HG03575 (cell line): ENCODE data around the gene STAB2.

Experiments used
- ATAC-seq: cut with Tn5 transposase; IDR thresholded peaks from one replicate; pipeline ENCODE4 v1.9.1; 2021; ENCODE audit not compliant: unreplicated experiment, insufficient number of reproducible peaks, low FRiP score; ENCODE audit errors: extremely low read depth

Gene STAB2

DNA sequence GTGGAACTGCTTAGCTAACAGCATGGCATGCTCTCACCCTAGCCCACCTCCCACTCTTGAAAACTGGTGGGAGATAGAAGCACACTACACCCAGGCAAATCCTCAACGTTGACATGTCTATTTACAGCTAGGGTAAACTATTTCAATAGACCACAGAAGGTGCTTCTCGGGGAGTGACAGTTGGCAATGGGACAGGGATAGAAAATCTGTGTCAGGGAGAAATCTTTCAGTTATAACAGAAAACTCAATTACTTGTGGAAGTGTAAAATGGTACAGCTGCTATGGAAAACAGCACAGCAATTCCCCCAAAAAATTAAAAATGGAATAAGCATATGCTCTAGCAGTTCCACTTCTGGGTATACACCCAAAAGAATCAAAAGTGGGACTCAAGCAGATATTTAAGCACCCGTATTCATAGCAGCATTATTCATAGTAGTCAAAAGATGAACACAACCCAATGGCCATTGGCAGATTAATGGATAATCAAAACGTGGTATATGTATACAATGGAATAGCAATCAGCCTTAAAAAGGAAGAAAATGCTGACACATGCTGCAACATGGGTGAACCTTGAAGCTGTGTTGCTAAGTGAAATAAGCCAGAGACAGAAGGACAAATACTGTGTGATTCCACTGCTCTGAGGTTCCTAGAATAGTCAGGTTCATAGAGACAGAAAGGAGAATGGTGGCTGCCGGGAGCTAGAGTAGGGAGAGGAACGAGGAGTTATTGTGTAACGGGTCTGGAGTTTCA is 92.5 kb downstream of the STAB2 start:
- ATAC-seq: no peak

DNA sequence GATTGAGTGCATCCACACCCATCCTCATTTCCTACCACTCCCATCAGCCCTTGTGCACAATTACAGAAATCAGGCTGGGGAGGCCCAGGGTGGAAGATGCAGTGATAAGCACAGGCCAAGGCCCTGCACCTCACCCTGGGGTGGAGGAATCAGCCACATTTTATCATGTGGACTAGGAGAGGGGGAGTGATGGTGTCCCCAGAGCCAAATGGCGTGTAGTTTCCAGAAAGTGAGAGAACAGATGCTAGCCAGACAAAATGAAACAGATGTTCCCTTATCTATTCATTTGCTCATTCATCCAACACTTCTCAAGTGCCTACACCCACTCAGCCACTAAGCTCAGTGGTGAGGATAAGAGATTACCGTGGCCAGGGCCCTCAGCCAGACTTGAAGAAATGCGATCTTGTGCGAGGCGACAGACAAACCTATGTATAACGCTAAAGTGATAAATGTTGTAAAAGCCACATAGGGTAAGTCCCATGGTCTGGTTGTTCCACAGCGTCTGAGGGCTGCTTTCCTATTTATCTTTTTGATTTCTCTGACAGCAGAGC is 93.6 kb downstream of the STAB2 start:
- ATAC-seq: no peak

DNA sequence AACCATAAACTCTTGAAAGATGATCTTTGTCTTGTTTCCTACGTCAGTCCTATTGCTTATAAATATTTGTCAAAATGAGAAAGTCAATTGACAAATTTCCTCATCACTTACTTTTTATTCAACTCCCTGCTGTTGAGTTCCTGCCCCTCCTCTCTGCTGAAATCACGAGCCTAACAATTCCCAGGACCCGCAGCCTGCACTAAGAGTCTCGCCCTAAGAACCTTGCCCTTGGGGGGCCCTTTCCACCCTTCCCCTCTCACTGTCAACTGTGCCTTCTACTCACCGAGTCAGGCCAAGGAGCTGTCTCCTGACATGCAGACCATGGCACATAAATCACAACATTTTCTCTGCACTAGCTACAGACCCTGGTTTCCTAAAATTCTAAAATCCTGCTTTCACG is 99.0 kb downstream of the STAB2 start:
- no peak for ATAC-seq

DNA sequence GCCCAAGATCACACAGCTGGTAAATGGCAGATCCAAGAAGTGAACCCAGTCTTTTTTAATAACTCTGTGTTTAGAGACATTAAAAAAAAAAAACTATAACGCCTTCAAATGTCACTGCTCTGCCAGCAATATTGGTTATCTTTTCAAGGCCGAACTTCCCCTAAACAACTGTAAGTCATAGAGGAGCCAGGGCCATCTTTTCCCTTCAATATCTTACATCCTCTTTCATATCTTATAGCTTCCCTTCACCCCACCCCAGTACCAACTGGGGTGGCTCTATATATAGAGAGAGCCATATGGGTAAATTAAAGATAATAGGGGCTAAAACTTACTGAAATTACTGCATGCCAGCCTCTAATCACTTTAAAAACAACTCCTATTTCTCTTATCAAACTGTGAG is 100.2 kb downstream of the STAB2 start:
- no peak for ATAC-seq

DNA sequence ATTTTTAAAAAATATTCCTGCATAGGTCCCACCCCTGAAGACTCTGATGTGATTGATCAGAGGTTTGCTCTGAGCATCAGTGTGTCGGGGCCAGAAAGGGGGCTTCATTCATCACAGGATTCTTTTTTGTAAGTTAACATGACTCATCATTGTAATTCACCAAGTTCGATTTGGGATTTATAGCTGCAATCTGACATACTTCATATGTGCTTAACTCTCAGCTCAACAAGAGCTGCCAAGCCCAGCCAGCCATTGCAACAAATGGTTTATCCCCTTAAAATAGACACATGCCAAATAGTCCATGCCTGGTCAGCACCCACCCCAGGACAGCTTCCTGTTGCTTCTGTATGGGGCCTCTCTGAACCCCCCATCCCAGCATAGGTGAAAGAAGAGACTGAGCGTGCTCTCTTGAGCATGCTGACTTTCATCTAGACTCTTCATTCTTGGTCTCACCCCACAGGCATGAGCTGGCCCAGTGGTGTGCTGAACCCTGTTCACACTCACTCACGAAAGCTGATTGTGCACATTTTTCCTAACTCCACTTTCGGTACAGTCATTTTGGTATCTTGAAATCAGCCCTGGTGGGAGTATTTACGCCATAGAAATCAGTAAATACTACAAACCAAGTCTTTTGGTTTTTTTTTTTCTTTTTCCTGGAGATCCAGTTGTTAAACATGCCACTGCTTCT is 101.4 kb downstream of the STAB2 start:
- no peak for ATAC-seq

DNA sequence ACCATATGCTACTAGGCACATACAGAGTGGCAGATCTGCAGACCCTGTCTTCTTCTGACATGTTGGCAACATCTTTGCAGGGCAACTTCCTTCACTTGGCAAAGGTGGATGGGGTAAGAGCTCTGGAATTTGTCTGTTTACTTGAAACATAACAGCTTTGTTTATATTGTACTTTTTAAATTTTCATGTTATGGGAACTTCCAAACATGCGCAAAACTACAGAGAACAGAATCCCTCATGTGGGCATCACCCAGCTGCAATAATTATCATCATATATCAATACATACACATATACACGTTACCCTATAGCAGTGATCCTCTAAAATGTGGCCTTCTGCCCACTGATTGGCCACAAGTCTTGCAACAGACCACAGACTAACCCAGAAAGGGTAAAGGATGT is 103.4 kb downstream of the STAB2 start:
- ATAC-seq: no peak

DNA sequence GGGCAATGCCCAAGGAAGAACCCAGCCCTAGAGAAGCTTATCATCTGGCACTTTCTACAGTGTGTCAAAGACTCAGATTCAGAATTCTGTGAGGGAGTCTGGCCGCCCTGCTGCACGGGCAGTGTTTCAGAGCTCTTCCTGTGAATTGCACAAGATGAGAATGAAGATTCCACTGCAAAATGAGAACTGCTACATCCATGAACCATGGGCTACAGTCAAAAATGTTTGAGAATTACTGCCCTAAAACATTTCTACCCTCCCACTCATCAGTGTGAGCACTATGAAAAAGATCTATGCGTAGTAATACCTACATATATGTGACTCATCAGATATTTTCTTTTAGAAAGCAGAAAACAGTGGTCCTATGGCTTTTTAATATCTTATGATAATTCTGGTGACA is 104.0 kb downstream of the STAB2 start:
- no peak for ATAC-seq

DNA sequence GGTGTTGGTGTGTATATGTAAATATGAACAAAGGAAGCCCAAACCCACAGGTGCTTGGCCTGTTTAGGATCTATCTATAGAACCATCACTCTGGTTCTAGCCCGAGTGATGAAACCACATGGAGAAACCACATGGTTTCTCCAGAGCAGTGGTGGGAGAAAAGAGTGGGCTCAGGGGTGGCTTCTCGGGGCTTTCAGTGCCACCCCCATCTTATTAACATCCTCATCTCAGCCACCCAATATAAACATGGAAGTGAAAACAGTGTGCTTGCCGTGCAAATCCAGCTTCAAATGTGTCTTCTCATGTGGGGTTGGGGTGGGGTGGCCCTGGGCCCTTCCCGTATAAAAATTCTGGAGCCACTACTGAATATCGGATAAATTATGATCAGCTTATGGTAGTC is 109.0 kb downstream of the STAB2 start:
- ATAC-seq: no peak

DNA sequence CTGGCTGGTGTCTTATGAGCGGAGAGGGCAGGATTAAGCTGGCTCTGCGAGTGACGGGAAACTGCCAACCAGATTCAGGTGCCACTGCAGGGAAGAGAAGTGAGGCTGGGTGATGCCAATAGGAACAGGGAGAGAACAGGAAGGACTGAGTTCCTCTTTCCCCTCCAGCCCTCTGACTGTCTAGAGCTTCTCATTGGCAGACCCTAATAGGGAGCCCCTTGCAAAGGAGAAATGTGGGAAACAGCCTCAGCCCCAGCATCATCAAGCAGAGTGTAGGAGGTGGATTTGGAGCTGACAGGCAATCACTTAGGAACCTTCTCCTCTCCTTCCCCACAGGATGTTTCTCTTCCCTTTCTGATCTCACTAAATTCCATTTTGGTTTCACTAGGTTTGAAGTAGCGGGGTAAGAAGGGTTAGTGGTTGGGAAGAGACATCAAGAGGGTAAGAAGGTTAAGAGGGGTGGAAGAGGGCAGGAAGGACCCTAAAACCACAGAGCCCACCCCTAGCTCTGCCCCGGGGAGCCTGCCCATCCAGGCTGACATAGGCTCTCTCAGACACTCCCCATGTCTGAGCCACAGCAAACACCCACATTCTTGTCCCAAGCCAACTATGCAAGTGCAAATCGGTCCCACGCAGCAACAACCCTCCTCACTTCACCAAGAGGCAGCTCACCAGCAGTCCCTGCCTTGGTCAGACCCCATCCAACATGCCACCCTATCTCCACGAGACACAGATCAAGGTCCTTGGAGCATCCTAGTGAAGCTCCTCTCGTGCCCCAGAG is 111.1 kb downstream of the STAB2 start:
- no peak for ATAC-seq

DNA sequence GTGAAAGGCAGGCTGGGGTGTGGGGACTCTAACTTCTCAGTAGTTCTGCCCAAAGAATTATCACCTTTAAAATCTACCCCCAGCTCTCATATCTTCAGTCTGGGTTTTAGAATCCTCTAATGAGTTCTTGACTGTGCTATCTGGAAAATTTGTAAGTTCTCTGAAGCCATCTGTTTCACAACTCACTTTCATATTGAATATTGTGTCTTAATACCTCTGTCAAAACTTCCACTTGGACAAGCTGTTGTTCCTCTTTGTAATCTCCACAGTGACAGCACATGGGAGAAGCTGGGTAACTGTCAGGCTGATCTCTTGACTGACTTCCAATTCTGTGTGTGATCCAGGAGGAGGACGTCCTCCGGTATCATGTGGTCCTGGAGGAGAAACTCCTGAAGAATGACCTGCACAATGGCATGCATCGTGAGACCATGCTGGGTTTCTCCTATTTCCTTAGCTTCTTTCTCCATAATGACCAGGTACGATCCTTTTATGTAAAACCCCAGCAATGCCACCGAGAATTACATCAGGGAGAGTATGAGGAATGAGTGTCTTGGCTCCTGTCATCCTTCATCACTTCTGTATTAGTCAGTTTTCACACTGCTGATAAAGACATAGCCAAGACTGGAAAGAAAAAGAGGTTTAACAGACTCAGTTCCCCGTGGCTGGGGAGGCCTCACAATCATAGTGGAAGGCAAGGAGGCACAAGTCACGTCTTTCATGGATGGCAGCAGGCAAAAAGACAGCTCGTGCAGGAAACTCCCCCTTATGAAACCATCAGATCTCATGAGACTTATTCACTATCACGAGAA is 111.9 kb downstream of the STAB2 start:
- ATAC-seq: no peak

DNA sequence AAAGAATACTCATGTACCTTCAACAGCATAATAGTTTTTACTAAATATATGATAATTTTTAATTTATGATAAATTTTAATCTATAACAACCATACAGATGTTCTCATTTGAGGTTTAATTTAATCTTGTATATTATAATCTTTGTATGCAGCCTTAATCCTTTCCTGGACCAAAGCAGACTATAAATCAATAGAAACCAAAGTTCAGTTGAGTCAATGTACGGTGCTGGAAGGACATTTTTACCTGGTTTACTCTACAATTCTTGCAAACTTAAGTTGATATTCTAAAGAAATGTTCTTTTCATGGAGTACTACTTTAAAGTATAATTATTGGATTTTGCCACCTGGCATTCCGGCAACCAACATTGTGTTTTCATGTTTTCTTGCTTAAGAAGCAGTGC is 118.0 kb downstream of the STAB2 start:
- no peak for ATAC-seq

DNA sequence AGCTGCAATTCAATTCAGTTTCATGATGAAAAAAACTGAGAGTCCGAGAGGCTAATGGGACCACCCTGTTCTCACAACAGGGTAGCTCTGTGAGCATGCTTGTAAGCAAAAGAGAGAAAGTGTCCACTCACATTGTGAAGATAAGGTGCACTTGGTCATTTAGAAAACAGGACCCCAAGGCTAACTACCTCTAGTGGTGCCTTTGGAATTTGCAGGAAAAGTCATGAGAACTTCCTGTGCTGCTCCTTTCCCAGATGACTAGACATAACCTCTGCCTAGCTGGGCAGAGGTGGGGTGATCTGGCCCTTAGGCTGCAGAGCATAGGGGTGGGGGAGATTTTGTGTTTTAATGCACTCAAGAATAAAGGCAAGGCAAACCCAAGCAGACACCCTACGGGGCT is 118.9 kb downstream of the STAB2 start:
- no peak for ATAC-seq

DNA sequence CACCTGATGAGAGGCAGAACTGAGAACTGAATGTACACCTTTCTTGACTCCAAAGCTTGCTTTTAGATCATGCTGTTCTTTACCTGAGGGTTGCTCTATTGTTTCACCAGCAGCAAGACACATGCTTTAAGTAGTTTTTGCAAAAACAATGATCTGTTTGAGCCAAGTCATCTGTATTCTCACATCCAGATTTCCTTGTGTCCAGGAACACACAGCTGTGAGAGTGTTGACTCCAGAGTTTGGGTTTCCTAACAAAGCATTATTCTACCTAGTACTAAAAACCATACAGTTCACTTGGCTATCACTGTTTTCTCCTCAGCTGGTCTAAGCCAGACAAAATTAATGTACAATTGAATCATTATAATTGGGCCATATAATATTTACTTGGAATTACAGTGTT is 120.4 kb downstream of the STAB2 start:
- no peak for ATAC-seq

DNA sequence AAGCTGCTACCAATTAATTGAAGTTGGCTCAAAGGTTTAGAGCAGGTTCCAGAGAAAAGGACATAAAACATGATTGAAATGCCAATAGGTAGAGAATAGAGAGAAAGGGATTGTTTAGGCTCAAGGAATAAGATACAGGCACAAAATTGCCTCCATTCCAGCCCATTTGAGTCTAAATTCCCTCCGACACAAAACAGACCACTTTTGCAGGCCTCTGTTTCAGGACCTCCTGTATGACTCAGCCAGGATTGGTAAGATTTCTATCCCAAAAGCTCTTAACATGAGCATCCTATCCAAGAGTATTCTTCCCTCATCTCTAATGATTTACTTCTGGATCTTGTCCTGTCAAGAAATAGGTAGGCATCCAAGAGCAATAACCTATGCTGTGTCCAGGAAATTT is 123.5 kb downstream of the STAB2 start:
- ATAC-seq: no peak

DNA sequence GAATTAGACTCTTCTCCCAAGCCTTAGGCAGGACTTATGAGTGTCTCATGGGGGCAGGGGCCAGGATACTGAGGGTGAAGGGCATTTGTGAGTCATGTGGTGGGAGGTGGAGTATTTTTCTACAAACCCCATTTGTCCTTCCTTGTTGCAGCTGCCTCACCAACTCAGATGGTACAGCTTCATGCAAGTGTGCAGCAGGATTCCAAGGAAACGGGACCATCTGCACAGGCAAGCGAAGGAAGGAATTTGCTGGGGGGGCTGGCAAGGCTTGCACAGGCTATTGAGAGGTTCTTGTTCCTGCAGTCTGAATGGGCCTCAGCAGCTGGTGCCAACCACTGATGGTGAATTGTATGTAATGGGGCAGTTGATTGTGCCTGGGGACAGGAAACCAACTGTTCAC is 125.1 kb downstream of the STAB2 start:
- no peak for ATAC-seq

DNA sequence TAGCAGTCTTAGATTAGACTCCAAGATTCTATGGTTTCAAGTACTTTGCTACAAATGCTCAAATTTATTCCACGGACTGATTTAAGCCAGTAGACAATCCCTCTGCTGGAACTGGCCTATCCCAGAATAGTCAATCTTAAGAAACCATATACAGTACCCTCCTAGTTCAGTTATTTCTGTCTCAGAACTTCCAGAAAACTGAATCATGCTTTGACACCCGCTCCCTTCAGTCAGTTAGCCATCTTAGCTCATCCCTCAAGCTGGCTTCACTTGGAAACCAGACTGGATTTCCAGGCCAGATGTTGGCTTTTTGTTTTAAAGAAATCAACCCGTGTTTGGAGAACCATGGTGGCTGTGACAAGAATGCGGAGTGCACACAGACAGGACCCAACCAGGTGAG is 128.4 kb downstream of the STAB2 start:
- ATAC-seq: no peak

DNA sequence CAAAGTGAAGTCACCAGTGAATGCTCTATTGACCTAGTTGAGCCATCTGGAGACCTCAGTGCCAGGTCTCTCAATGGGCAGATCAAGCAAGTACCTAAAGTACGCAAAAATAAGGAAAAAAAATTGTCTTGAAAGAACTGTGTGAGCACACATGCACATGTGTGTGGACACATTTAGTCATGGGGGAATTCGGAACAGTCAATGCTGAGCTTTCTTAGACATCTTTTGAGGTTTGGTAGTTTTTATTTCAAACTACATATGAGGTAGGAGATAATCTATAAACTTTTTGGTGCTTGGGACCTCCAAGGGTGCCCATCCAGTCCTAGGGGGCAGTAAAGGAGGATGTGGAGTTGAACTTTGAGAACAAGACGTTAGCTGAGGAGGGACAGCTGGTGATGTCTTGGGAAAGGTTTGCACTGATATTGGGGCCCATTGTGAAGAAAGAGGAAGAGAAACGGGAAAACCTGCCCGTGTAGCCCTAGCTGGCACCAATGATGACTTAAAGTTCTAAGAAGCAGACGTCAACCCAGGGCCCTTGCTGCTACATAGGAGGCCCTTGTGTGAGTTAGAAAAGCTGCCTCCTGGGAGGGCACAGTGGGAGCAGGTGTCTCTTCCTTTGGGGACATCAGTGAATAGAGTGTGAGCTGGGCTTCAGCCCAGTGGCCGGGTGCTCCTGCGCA is 129.6 kb downstream of the STAB2 start:
- no peak for ATAC-seq

DNA sequence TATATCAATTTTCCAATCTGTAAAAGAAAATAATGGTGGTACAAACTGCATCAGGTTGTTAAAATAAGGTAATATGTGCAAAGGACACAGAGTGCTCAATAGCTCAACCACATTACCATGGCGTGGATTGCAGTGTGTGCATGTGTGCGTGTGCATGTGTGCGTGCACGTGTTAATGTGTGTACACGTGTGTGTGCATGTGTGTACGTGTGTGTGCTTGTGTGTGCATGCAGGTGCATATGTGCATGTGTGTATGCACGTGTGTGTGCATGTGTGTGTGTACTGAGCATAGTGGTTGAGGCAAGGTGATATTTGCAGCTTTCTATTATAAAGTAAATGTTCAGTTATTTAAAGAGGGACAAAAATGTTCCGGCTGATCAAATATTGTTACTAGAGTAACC is 138.3 kb downstream of the STAB2 start:
- ATAC-seq: no peak

DNA sequence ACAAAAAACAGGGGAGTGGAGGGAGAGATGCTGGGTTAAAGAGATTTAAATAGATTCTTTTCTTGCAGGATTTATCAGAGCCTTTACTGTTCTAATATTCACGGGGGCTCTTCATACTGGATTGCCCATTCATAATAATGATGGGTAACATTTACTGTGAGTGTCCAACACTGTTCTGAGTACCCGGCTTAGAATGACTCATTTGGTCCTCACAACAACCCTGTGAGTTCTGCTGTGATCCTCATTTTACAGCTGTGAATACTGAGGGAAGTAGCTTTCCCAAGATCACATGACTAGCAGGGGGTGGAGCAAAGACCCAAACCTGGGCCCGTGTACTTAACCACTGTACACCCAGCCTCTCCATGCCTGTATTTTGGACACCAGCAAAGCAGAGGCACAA is 140.6 kb downstream of the STAB2 start:
- no peak for ATAC-seq
